ENCODE results near the gene MARF1. TPM values are rescaled to one million over a fixed set of nuclear protein-coding genes. Genes with fewer than 3 reads are reported as not detected.

MARF1 gene, protein sequence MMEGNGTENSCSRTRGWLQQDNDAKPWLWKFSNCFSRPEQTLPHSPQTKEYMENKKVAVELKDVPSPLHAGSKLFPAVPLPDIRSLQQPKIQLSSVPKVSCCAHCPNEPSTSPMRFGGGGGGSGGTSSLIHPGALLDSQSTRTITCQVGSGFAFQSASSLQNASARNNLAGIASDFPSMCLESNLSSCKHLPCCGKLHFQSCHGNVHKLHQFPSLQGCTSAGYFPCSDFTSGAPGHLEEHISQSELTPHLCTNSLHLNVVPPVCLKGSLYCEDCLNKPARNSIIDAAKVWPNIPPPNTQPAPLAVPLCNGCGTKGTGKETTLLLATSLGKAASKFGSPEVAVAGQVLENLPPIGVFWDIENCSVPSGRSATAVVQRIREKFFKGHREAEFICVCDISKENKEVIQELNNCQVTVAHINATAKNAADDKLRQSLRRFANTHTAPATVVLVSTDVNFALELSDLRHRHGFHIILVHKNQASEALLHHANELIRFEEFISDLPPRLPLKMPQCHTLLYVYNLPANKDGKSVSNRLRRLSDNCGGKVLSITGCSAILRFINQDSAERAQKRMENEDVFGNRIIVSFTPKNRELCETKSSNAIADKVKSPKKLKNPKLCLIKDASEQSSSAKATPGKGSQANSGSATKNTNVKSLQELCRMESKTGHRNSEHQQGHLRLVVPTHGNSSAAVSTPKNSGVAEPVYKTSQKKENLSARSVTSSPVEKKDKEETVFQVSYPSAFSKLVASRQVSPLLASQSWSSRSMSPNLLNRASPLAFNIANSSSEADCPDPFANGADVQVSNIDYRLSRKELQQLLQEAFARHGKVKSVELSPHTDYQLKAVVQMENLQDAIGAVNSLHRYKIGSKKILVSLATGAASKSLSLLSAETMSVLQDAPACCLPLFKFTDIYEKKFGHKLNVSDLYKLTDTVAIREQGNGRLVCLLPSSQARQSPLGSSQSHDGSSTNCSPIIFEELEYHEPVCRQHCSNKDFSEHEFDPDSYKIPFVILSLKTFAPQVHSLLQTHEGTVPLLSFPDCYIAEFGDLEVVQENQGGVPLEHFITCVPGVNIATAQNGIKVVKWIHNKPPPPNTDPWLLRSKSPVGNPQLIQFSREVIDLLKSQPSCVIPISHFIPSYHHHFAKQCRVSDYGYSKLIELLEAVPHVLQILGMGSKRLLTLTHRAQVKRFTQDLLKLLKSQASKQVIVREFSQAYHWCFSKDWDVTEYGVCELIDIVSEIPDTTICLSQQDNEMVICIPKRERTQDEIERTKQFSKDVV (N-terminal part only)
- total RNA-seq: 8.2 and 12.0 TPM in 2 replicates

DNA sequence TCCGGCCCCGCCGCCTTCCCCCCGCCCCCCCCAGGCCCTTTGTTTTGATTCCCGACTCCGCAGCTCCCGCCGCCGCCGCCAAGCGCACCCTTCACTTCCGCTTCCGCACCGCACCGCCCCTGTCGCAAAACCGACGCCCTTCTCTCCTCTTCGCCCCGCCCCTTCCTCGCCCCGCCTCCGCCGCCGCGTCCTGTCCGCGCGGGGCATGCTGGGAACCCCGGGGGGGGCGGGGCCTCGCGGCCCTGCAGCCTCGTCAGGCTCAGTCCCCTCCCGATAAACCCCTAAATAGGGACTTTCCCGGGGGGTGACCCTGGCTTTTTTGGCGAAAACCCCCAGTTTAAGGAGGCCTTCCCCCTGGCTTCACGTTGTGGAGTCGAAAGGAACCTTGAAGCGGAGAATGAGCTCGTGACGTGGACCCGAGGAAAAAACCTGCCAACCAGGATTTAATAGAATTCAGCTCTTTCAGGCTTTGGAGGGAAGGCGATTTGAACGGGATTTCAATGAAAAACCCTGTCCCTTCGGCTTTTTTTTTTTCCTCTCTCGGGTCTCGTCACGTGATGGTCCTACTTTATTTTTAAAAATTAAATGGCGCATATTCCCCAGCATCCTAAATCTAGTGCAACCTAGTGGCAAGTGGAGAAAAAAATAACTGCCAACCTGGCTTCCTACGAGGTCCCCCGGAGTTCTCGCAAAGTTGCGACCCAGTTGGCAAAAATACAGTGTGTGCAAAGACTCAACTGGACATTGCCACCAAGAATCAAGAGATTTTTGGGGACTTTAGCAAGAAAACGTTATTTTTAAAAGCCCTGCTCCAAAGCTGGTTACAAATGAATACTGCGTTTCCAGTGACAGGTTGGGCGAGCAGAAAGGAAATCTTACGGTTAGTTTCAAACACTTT lies at the start of gene MARF1:
Gene MARF1 (minus strand): TSS at position 107 of the 898 bp plus-strand sequence. CDS start 3,921 bp downstream, outside the sequence.

DNA sequence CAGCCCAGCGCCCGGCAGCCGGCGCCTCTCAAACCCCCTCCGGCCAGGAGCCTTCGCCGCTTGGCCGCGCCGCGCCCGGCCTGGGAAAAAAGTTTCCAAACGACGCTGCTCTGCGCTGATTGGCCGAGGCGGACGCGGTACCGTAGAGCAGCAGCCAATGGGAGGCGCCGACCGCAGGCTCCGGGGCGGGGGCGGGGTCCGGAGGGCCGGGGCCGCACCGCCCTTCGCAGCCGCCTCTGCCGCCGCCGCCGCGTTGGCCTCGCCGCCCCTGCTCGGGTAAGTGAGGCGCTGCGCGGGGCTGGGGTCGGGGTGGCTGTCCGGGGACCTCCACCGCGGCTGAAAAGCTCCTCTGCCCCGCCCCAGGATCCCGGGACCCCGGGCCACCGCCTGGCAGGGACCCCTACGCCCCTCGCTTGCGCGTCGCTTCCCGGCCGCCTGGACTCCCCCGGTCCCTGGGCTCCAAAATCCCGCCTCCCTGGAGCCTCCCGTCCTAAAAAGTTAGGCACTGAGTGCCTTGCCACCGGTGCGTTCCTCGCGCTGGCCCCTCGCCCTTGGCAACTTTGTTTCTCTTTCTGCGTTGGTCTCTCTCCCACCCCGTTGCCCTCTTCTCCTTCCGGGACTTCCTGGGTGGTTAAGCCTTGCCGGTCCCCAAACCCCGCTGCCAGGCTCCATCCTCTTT lies 7.2 kb upstream of the MARF1 start, which contains the start of gene NDE1:
Gene NDE1 (plus strand): TSS at position 227 of the 679 bp plus-strand sequence. CDS start 14,534 bp downstream, outside the sequence.

Other genes with a start within 250 kb of the MARF1 start
- gene MPV17L, start 247.4 kb downstream of the MARF1 start, total RNA-seq: 0.13 and 0.34 TPM in 2 replicates
- 11.8 and 14.9 TPM in 2 replicates for gene BMERB1, start 208.6 kb downstream of the MARF1 start, total RNA-seq
- 41.0 and 53.1 TPM in 2 replicates for gene NDE1, start 7.1 kb upstream of the MARF1 start, total RNA-seq
- gene MYH11, start 213.9 kb upstream of the MARF1 start, total RNA-seq: under 0.01 and 0.07 TPM in 2 replicates
- gene CEP20, start 245.4 kb upstream of the MARF1 start, total RNA-seq: 27.3 and 36.9 TPM in 2 replicates

All from mammary microvascular endothelial cell (primary cell).